Esophagus muscularis mucosa (tissue), 4 donors: ENCODE data around the gene CMTM4. TPM values are rescaled to one million over a fixed set of nuclear protein-coding genes. Genes with fewer than 3 reads are reported as not detected.
"Not testable (repeated sequence)": the region's sequence is repeated elsewhere in the genome, so short reads cannot be mapped to it uniquely, and the experiment has no call there.

ENCODE experiments used
- DNase-seq: peaks from one replicate; pipeline ENCODE4 v3.0.0-alpha.2; 2017; ENCODE audit errors: extremely low spot score
- H3K27ac ChIP-seq, 4 donors: fragments of 200-600 bp; sonication (generic); replicated peaks in 1 of 4; 1 replicate in 3 of 4; 2 replicates in 1 of 4; pipeline ENCODE4 v1.5.1; 2016 to 2019; ENCODE audit warnings: mild to moderate bottlenecking in 1 of 4
- H3K27me3 ChIP-seq, 4 donors: fragments of 200-600 bp; sonication (generic); one replicate each; pipeline versions ENCODE4 v1.5.1 to v1.6.0; 2016 to 2019
- H3K36me3 ChIP-seq, 4 donors: fragments of 200-600 bp; sonication (generic); one replicate each; pipeline ENCODE4 v1.5.1; 2016 to 2019
- H3K4me1 ChIP-seq, 4 donors: fragments of 200-600 bp; sonication (generic); one replicate each; pipeline ENCODE4 v1.5.1; 2016 to 2019
- H3K4me3 ChIP-seq, 4 donors: fragments of 200-600 bp; sonication (generic); 1 replicate in 2 of 4; 2 replicates in 2 of 4; pipeline ENCODE4 v1.5.1; 2016 to 2019; ENCODE audit warnings: mild to moderate bottlenecking in 4 of 4, moderate library complexity in 1 of 4
- H3K9me3 ChIP-seq, 4 donors: fragments of 200-600 bp; sonication (generic); 1 replicate in 3 of 4; 2 replicates in 1 of 4; pipeline ENCODE4 v1.5.1; 2016 to 2019
- CTCF ChIP-seq, 3 experiments: fragments of 200-600 bp in 2 of 3; fragments of 450-650 bp in 1 of 3; sonication (generic) in 2 of 3; IDR thresholded peaks; one replicate each; pipeline ENCODE4 v1.5.1; 2017 to 2019; ENCODE audit warnings: antibody characterized with exemption in 3 of 3, mild to moderate bottlenecking in 2 of 3, moderate library complexity in 1 of 3
- EP300 ChIP-seq: sonication (generic); formaldehyde crosslinking; IDR thresholded peaks from one replicate; pipeline ENCODE4 v1.6.1; 2017; ENCODE audit warnings: antibody characterized with exemption
- POLR2A ChIP-seq: fragments of 450-650 bp; IDR thresholded peaks from one replicate; pipeline ENCODE4 v1.6.1; 2017; ENCODE audit warnings: antibody characterized with exemption, moderate library complexity, mild to moderate bottlenecking, low read depth
- POLR2AphosphoS5 ChIP-seq, 2 donors: sonication (generic); formaldehyde crosslinking; IDR thresholded peaks; one replicate each; pipeline ENCODE4 v1.6.1; 2017; ENCODE audit warnings: antibody characterized with exemption in 2 of 2
- WGBS: methylation state at CpG from one replicate; pipeline ENCODE4 v1.1.5; 2018; 5-methylcytosine and 5-hydroxymethylcytosine counted together
- intact Hi-C: fragments of 100-400 bp; cut with DNase I; formaldehyde crosslinking; loops from one replicate; pipeline ENCODE4 v1.15.1; 2023
- total RNA-seq, 4 donors: library from RNA; depleted of rRNA; stranded (reverse); fragments of >200 nt; gene quantifications; one replicate each; pipeline versions ENCODE4 v1.1.0 to v1.2.1, GENCODE V29; 2016

The CMTM4 gene
- total RNA-seq, 4 donors from 2014 or later = 9.8 to 19.8 (median 15.0) TPM

GRCh38 chr16:66634527-66635196 lies 61.9 kb downstream of the CMTM4 start:
- no peaks in the 10 kb centered on the region for H3K27me3 ChIP-seq
- 97% methylated on average over 4 of the region's 4 CpGs for WGBS
- peaks cover 0 to 12% (median 0%) of the 10 kb centered on the region in 4 donors for H3K36me3 ChIP-seq
- no peak for DNase-seq
- H3K9me3 ChIP-seq = no peaks in the 10 kb centered on the region
- no peak overlapping the region for H3K27ac ChIP-seq
- intact Hi-C loops = no loop called here
- no peaks in the 10 kb centered on the region for H3K4me1 ChIP-seq
- TF ChIP-seq POLR2AphosphoS5 (IDR thresholded peaks at IDR 0.05) = no peak
- TF ChIP-seq EP300 = no peak
- no peak for TF ChIP-seq POLR2A
- no peak for TF ChIP-seq CTCF (IDR thresholded peaks at IDR 0.05)
- no peak overlapping the region for H3K4me3 ChIP-seq

GRCh38 chr16:66631558-66631957 lies 65.0 kb downstream of the CMTM4 start:
- intact Hi-C loops, H3K27me3 ChIP-seq, H3K4me3 ChIP-seq, H3K27ac ChIP-seq, H3K4me1 ChIP-seq, H3K9me3 ChIP-seq, DNase-seq: not testable (repeated sequence)
- H3K36me3 ChIP-seq = peaks cover 0 to 12% (median 0%) of the 10 kb centered on the region in 4 donors
- WGBS = 98% methylated on average over 4 of the region's 4 CpGs

GRCh38 chr16:66630561-66631260 lies 65.8 kb downstream of the CMTM4 start:
- H3K4me1 ChIP-seq, H3K27me3 ChIP-seq, H3K9me3 ChIP-seq, intact Hi-C loops, DNase-seq, H3K4me3 ChIP-seq, H3K27ac ChIP-seq: not testable (repeated sequence)
- H3K36me3 ChIP-seq = peaks cover 0 to 12% (median 0%) of the 10 kb centered on the region in 4 donors
- no CpG with 5 or more reads among the region's 49 CpGs for WGBS

GRCh38 chr16:66629856-66630255 lies 66.7 kb downstream of the CMTM4 start:
- Histone ChIP-seq H3K27me3 (no peaks in the 10 kb centered on the region), H3K4me1 (no peaks in the 10 kb centered on the region), H3K36me3 (peaks cover 0 to 6% (median 0%) of the 10 kb centered on the region in 4 donors), H3K4me3 (no peak overlapping the region), H3K9me3 (no peaks in the 10 kb centered on the region), H3K27ac (no peak overlapping the region)
- 88% methylated on average over 5 of the region's 5 CpGs for WGBS
- TF ChIP-seq POLR2A (no peak), POLR2AphosphoS5 (IDR thresholded peaks at IDR 0.05) (no peak), EP300 (no peak)
- intact Hi-C loops = no loop called here
- no peak for DNase-seq

GRCh38 chr16:66627611-66628378 lies 68.7 kb downstream of the CMTM4 start:
- intact Hi-C loops, H3K4me1 ChIP-seq, DNase-seq, H3K9me3 ChIP-seq, H3K4me3 ChIP-seq, H3K27me3 ChIP-seq, H3K27ac ChIP-seq, H3K36me3 ChIP-seq: not testable (repeated sequence)
- WGBS = 91% methylated on average over 17 of the region's 17 CpGs

- no peak for TF ChIP-seq POLR2AphosphoS5 (IDR thresholded peaks at IDR 0.05)
- TF ChIP-seq EP300 = no peak
- TF ChIP-seq POLR2A = no peak
- TF ChIP-seq CTCF (IDR thresholded peaks at IDR 0.05) = no peak
- H3K4me1 ChIP-seq = peaks cover 3 to 8% (median 5%) of the 10 kb centered on the region in 4 donors
- H3K9me3 ChIP-seq = no peaks in the 10 kb centered on the region
- H3K27ac ChIP-seq = no peak overlapping the region
- H3K27me3 ChIP-seq = no peaks in the 10 kb centered on the region
- no peak overlapping the region for H3K4me3 ChIP-seq
- DNase-seq = no peak
- intact Hi-C loops = no loop called here
- WGBS = 89% methylated on average over 3 of the region's 3 CpGs
- H3K36me3 ChIP-seq = peaks cover 0 to 27% (median 15%) of the 10 kb centered on the region in 4 donors
Observed at GRCh38 chr16:66623755-66624154, 72.8 kb downstream of the CMTM4 start.
